ENCODE results near the gene JAK1. TPM values are rescaled to one million over a fixed set of nuclear protein-coding genes. Genes with fewer than 3 reads are reported as not detected.

JAK1 gene
- total RNA-seq, 1 donor from 2014 or later = 80.7 TPM

- Mint-ChIP-seq H3K36me3 (ENCODE audit: low read depth, unreplicated experiment) (peaks cover 12% of the 10 kb centered on the region), H3K4me1 (ENCODE audit: low read depth, unreplicated experiment) (peaks cover 1% of the 10 kb centered on the region), H3K4me3 (ENCODE audit: unreplicated experiment) (no peak overlapping the region), H3K27me3 (ENCODE audit: low read depth, unreplicated experiment) (no peaks in the 10 kb centered on the region), H3K27ac (ENCODE audit: unreplicated experiment) (no peak overlapping the region), H3K9me3 (ENCODE audit: unreplicated experiment) (peaks cover 2% of the 10 kb centered on the region)
- DNase-seq (ENCODE audit: low read depth) (no peak), FAIRE-seq (no peak)
- H3K36me3 ChIP-seq (ENCODE audit: insufficient read depth, low read length) = peaks cover 8% of the 10 kb centered on the region
- H3K27me3 ChIP-seq (ENCODE audit: insufficient read depth, low read length) = no peaks in the 10 kb centered on the region
- H4K20me1 ChIP-seq (ENCODE audit: insufficient read depth, low read length) = no peaks in the 10 kb centered on the region
- TF ChIP-seq, protein P1, sequence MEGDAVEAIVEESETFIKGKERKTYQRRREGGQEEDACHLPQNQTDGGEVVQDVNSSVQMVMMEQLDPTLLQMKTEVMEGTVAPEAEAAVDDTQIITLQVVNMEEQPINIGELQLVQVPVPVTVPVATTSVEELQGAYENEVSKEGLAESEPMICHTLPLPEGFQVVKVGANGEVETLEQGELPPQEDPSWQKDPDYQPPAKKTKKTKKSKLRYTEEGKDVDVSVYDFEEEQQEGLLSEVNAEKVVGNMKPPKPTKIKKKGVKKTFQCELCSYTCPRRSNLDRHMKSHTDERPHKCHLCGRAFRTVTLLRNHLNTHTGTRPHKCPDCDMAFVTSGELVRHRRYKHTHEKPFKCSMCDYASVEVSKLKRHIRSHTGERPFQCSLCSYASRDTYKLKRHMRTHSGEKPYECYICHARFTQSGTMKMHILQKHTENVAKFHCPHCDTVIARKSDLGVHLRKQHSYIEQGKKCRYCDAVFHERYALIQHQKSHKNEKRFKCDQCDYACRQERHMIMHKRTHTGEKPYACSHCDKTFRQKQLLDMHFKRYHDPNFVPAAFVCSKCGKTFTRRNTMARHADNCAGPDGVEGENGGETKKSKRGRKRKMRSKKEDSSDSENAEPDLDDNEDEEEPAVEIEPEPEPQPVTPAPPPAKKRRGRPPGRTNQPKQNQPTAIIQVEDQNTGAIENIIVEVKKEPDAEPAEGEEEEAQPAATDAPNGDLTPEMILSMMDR (IDR thresholded peaks at IDR 0.05; ENCODE audit: insufficient read depth, low read depth, low read length) = no peak
- TF ChIP-seq EZH2 (IDR thresholded peaks at IDR 0.05; ENCODE audit: insufficient read depth, low read length) = no peak
- H3K79me2 ChIP-seq (ENCODE audit: insufficient read depth, low read length) = no peaks in the 10 kb centered on the region
- no peaks in the 10 kb centered on the region for H3K9me3 ChIP-seq (ENCODE audit: insufficient read depth, low read depth, low read length)
- peaks cover 9% of the 10 kb centered on the region for H3K4me1 ChIP-seq (ENCODE audit: insufficient read depth, low read length)
- H3K4me3 ChIP-seq (ENCODE audit: insufficient read depth, low read depth, low read length) = no peak overlapping the region
- no peak overlapping the region for H3K4me2 ChIP-seq (ENCODE audit: low read length)
- no peak overlapping the region for H2AFZ ChIP-seq (ENCODE audit: low read depth, low read length)
- H3K9ac ChIP-seq (ENCODE audit: low read length) = no peak overlapping the region
- no peak overlapping the region for H3K27ac ChIP-seq (ENCODE audit: low read depth, low read length)
These were observed 91.7 kb downstream of the JAK1 start for GRCh38 chr1:64874666-64875065.

GRCh38 chr1:64873576-64873975, 92.8 kb downstream of the JAK1 start:
- H3K4me3 Mint-ChIP-seq (ENCODE audit: unreplicated experiment) = no peak overlapping the region
- H3K4me1 Mint-ChIP-seq (ENCODE audit: low read depth, unreplicated experiment) = peaks cover 1% of the 10 kb centered on the region
- Histone ChIP-seq H3K4me1 (ENCODE audit: insufficient read depth, low read length) (peaks cover under 1% of the 10 kb centered on the region), H3K27ac (ENCODE audit: low read depth, low read length) (no peak overlapping the region), H2AFZ (ENCODE audit: low read depth, low read length) (no peak overlapping the region), H3K9me3 (ENCODE audit: insufficient read depth, low read depth, low read length) (no peaks in the 10 kb centered on the region), H3K27me3 (ENCODE audit: insufficient read depth, low read length) (no peaks in the 10 kb centered on the region), H3K4me2 (ENCODE audit: low read length) (no peak overlapping the region), H3K36me3 (ENCODE audit: insufficient read depth, low read length) (peaks cover 14% of the 10 kb centered on the region), H3K79me2 (ENCODE audit: insufficient read depth, low read length) (no peaks in the 10 kb centered on the region), H3K9ac (ENCODE audit: low read length) (no peak overlapping the region), H3K4me3 (ENCODE audit: insufficient read depth, low read depth, low read length) (no peak overlapping the region), H4K20me1 (ENCODE audit: insufficient read depth, low read length) (no peaks in the 10 kb centered on the region)
- peaks cover 22% of the 10 kb centered on the region for H3K36me3 Mint-ChIP-seq (ENCODE audit: low read depth, unreplicated experiment)
- no peak for FAIRE-seq
- TF ChIP-seq, protein P1 (IDR thresholded peaks at IDR 0.05; ENCODE audit: insufficient read depth, low read depth, low read length) = no peak
- TF ChIP-seq EZH2 (IDR thresholded peaks at IDR 0.05; ENCODE audit: insufficient read depth, low read length) = no peak
- peaks cover 2% of the 10 kb centered on the region for H3K9me3 Mint-ChIP-seq (ENCODE audit: unreplicated experiment)
- H3K27me3 Mint-ChIP-seq (ENCODE audit: low read depth, unreplicated experiment) = no peaks in the 10 kb centered on the region
- DNase-seq (ENCODE audit: low read depth) = no peak
- H3K27ac Mint-ChIP-seq (ENCODE audit: unreplicated experiment) = no peak overlapping the region

DNA sequence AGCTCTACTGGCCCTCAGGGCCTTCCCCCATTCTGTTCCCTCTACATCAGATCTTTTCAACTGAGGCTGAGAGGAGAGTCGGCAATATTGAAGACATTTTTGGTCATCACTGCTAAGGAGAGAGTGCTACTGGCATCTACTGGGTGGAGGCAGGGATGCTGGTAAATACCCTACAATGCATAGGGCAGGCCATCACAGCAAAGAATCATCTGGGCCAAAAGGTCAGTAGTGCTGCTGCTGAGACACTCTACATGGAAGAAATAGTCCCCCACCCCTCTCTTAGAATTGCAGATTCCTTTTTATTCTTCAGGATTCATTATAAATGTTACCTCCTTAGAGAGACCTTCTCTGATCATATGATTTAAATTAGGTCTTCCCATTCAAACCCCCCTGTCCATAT, 94.3 kb downstream of the JAK1 start:
- peaks cover 26% of the 10 kb centered on the region for H3K36me3 Mint-ChIP-seq (ENCODE audit: low read depth, unreplicated experiment)
- Histone ChIP-seq H2AFZ (ENCODE audit: low read depth, low read length) (no peak overlapping the region), H3K4me2 (ENCODE audit: low read length) (no peak overlapping the region), H3K79me2 (ENCODE audit: insufficient read depth, low read length) (no peaks in the 10 kb centered on the region), H3K4me3 (ENCODE audit: insufficient read depth, low read depth, low read length) (no peak overlapping the region), H3K4me1 (ENCODE audit: insufficient read depth, low read length) (no peaks in the 10 kb centered on the region), H4K20me1 (ENCODE audit: insufficient read depth, low read length) (no peaks in the 10 kb centered on the region), H3K27ac (ENCODE audit: low read depth, low read length) (no peak overlapping the region), H3K36me3 (ENCODE audit: insufficient read depth, low read length) (peaks cover 12% of the 10 kb centered on the region), H3K27me3 (ENCODE audit: insufficient read depth, low read length) (no peaks in the 10 kb centered on the region), H3K9ac (ENCODE audit: low read length) (no peak overlapping the region), H3K9me3 (ENCODE audit: insufficient read depth, low read depth, low read length) (no peaks in the 10 kb centered on the region)
- H3K27ac Mint-ChIP-seq (ENCODE audit: unreplicated experiment) = no peak overlapping the region
- DNase-seq (ENCODE audit: low read depth) = no peak
- no peaks in the 10 kb centered on the region for H3K4me1 Mint-ChIP-seq (ENCODE audit: low read depth, unreplicated experiment)
- H3K4me3 Mint-ChIP-seq (ENCODE audit: unreplicated experiment) = no peak overlapping the region
- H3K27me3 Mint-ChIP-seq (ENCODE audit: low read depth, unreplicated experiment) = no peaks in the 10 kb centered on the region
- no peak for FAIRE-seq
- H3K9me3 Mint-ChIP-seq (ENCODE audit: unreplicated experiment) = peaks cover 2% of the 10 kb centered on the region
- TF ChIP-seq EZH2 (IDR thresholded peaks at IDR 0.05; ENCODE audit: insufficient read depth, low read length) = no peak
- TF ChIP-seq, protein P1 (IDR thresholded peaks at IDR 0.05; ENCODE audit: insufficient read depth, low read depth, low read length) = no peak
